GM12878 (cell line): ENCODE results near the gene TANC1. TPM values are rescaled to one million over a fixed set of nuclear protein-coding genes. Genes with fewer than 3 reads are reported as not detected.

Experiments
- ATAC-seq: fragments of 200-7000 bp; cut with Tn5 transposase; 3 replicates; pipeline ENCODE4 v1.9.1; 2020; ENCODE audit warnings: mild to moderate bottlenecking, moderate library complexity
- BruUV-seq: library from RNA; stranded (reverse); fragments of 400-500 nt; replicated peaks from 2 replicates; lab custom pipeline; 2021; lab: Mats Ljungman, UMichigan
- CTCF ChIA-PET: fragments of 300-600 bp; sonication (Branson Sonifier 250); formaldehyde crosslinking; extraction: SDS; loops from one replicate; lab custom pipeline; 2021; ENCODE audit warnings: inconsistent platforms; lab: Yijun Ruan, JAX
- POLR2A ChIA-PET: fragments of 350-600 bp; formaldehyde crosslinking; extraction: SDS; loops from one replicate; lab custom pipeline; 2021; ENCODE audit warnings: inconsistent platforms; lab: Charles Lee
- RAD21 ChIA-PET: fragments of 300-600 bp; sonication (Branson Sonifier 250); formaldehyde crosslinking; loops from one replicate; lab custom pipeline; 2023; ENCODE audit warnings: antibody characterized with exemption; ENCODE audit not compliant: unreplicated experiment; lab: Charles Lee
- SMC1A ChIA-PET: fragments of 300-600 bp; sonication (Branson Sonifier 250); formaldehyde crosslinking; loops from one replicate; lab custom pipeline; 2023; ENCODE audit not compliant: unreplicated experiment, uncharacterized antibody; lab: Charles Lee
- DNase-seq: peaks from one replicate; pipeline ENCODE4 v3.0.0-alpha.2; 2011; ENCODE audit warnings: low read depth, low spot score
- FAIRE-seq: peaks from 3 replicates; lab custom pipeline; 2011; peaks lifted over from hg19 to GRCh38; lab: Jason Lieb, UNC
- H2AFZ ChIP-seq: 2 replicates; pipeline ENCODE4 v1.6.0; 2011; ENCODE audit warnings: low read depth, low read length, control low read depth; ENCODE audit not compliant: control insufficient read depth
- H3K27ac ChIP-seq: 2 replicates; pipeline ENCODE4 v1.5.1; 2011; ENCODE audit warnings: control low read depth; ENCODE audit not compliant: control insufficient read depth, insufficient read depth
- H3K27me3 ChIP-seq, 2 experiments: replicated peaks in 1 of 2; 2 replicates each; pipeline versions ENCODE4 v1.6.0 to v1.6.1; 2011; ENCODE audit warnings: low read length in 1 of 2; ENCODE audit not compliant: control insufficient read depth in 2 of 2, insufficient read depth in 2 of 2
- H3K36me3 ChIP-seq, 2 experiments: 2 replicates each; pipeline ENCODE4 v1.5.1; 2011; ENCODE audit warnings: low read length in 1 of 2; ENCODE audit not compliant: control insufficient read depth in 2 of 2, insufficient read depth in 2 of 2
- H3K4me1 ChIP-seq: 2 replicates; pipeline ENCODE4 v1.6.1; 2011; ENCODE audit warnings: mild to moderate bottlenecking, low read length, moderate library complexity, mixed read lengths; ENCODE audit not compliant: control insufficient read depth, insufficient read depth
- H3K4me2 ChIP-seq: 2 replicates; pipeline ENCODE4 v1.6.0; 2011; ENCODE audit warnings: control low read depth; ENCODE audit not compliant: control insufficient read depth, insufficient read depth
- H3K4me3 ChIP-seq: fragments of 200-600 bp; sonication (generic); 2 replicates; pipeline ENCODE4 v1.5.1; 2016
- H3K79me2 ChIP-seq: 2 replicates; pipeline ENCODE4 v1.6.0; 2011; ENCODE audit warnings: low read length; ENCODE audit not compliant: control insufficient read depth, insufficient read depth
- H3K9ac ChIP-seq: 2 replicates; pipeline ENCODE4 v1.8.0; 2011; ENCODE audit warnings: low read length, control low read depth, mixed read lengths; ENCODE audit not compliant: control insufficient read depth, insufficient read depth
- H3K9me3 ChIP-seq: replicated peaks from 3 replicates; pipeline ENCODE4 v1.5.1; 2011; ENCODE audit warnings: mild to moderate bottlenecking, low read length; ENCODE audit not compliant: control insufficient read depth, insufficient read depth
- H4K20me1 ChIP-seq: 2 replicates; pipeline ENCODE4 v1.6.0; 2011; ENCODE audit not compliant: control insufficient read depth, insufficient read depth
- BMI1 ChIP-seq: fragments of 450-650 bp; IDR thresholded peaks from 2 replicates; pipeline ENCODE4 v1.6.1; 2016; ENCODE audit warnings: mild to moderate bottlenecking, moderate library complexity, borderline replicate concordance
- IKZF2 ChIP-seq, 2 experiments: fragments of 450-650 bp; IDR thresholded peaks; 2 replicates each; pipeline ENCODE4 v1.6.1; 2017; ENCODE audit warnings: mild to moderate bottlenecking in 2 of 2, moderate library complexity in 2 of 2
- KDM1A ChIP-seq: fragments of 200-600 bp; sonication (generic); IDR thresholded peaks from 2 replicates; pipeline ENCODE4 v1.6.1; 2016; ENCODE audit warnings: borderline replicate concordance
- RUNX3 ChIP-seq: IDR thresholded peaks from 2 replicates; pipeline ENCODE4 v1.6.1; 2012; ENCODE audit warnings: low read length, inconsistent platforms
- SPI1 ChIP-seq: IDR thresholded peaks from 2 replicates; pipeline ENCODE4 v1.6.1; 2011; ENCODE audit warnings: low read depth, mild to moderate bottlenecking, low read length, moderate library complexity, borderline replicate concordance; ENCODE audit not compliant: insufficient read depth
- TCF3 ChIP-seq: IDR thresholded peaks from 2 replicates; pipeline ENCODE4 v1.6.1; 2012; ENCODE audit warnings: low read depth, mild to moderate bottlenecking, low read length, borderline replicate concordance; ENCODE audit not compliant: insufficient read depth
- ZNF207 ChIP-seq: fragments of 450-650 bp; IDR thresholded peaks from 2 replicates; pipeline ENCODE4 v1.6.1; 2014; ENCODE audit warnings: antibody characterized with exemption, mild to moderate bottlenecking, borderline replicate concordance
- ZNF384 ChIP-seq: IDR thresholded peaks from 2 replicates; pipeline ENCODE4 v1.6.1; 2012; ENCODE audit warnings: low read depth, mild to moderate bottlenecking, low read length, improper control_type of control experiment, borderline replicate concordance
- WGBS: methylation state at CpG from one replicate; pipeline ENCODE4 v1.1.6; 2016; ENCODE audit warnings: low lambda C conversion rate; ENCODE audit not compliant: insufficient replicate concordance, insufficient coverage; ENCODE audit errors: missing lambda C conversion rate; 5-methylcytosine and 5-hydroxymethylcytosine counted together
- in situ Hi-C: fragments of 300-500 bp; cut with MboI; formaldehyde crosslinking; loops from 9 replicates; pipeline ENCODE4 v1.14.3; 2018; ENCODE audit warnings: mixed read lengths
- intact Hi-C: fragments of 100-400 bp; cut with micrococcal nuclease; formaldehyde crosslinking; loops from one replicate; pipeline ENCODE4 v1.14.2; 2022; ENCODE audit not compliant: unreplicated experiment
- polyA plus RNA-seq, 11 experiments: library from polyadenylated mRNA; depleted of rRNA in 4 of 11; unstranded in 6 of 11; stranded (reverse) in 5 of 11; fragments of >200 nt; fragmentation: Nextera tagmentation in 4 of 11; fragmentation: Illumina TruSeq in 1 of 11; extraction: Ambion mirVana in 4 of 11; extraction: Trizol in 1 of 11; gene quantifications; 1 replicate in 1 of 11; 2 replicates in 10 of 11; pipeline versions ENCODE4 v1.2.1 to v1.2.3, GENCODE V29; 2011 to 2016; ENCODE audit warnings: inconsistent platforms in 2 of 11, missing spikeins in 2 of 11, low read depth in 1 of 11
- total RNA-seq, 4 experiments: library from RNA; depleted of rRNA in 3 of 4; stranded (reverse); fragments of >200 nt in 3 of 4; fragmentation: Illumina TruSeq in 1 of 4; extraction: Trizol in 1 of 4; gene quantifications; 2 replicates each; pipeline versions ENCODE4 v1.2.1 to v1.2.3, GENCODE V29; 2013 to 2021
- TF ChIP-seq, protein P1 (sequence below): IDR thresholded peaks from 2 replicates; pipeline ENCODE4 v1.6.1; 2012; ENCODE audit warnings: low read length, inconsistent platforms
- TF ChIP-seq, protein P2 (sequence below): IDR thresholded peaks from 2 replicates; pipeline ENCODE4 v1.6.1; 2011; ENCODE audit warnings: borderline replicate concordance, low read depth, mild to moderate bottlenecking, moderate library complexity, mixed read lengths, low read length; ENCODE audit not compliant: insufficient read depth; ENCODE audit errors: extremely low read length
- TF ChIP-seq, protein P3 (sequence below): fragments of 450-650 bp; conservative IDR thresholded peaks from 2 replicates; pipeline ENCODE4 v1.6.1; 2017; ENCODE audit warnings: mild to moderate bottlenecking, moderate library complexity
- TF ChIP-seq, protein P4 (sequence below): fragments of 450-650 bp; IDR thresholded peaks from 2 replicates; pipeline ENCODE4 v1.6.1; 2017; ENCODE audit warnings: borderline replicate concordance
- TF ChIP-seq, protein P5 (sequence below): fragments of 450-650 bp; IDR thresholded peaks from 2 replicates; pipeline ENCODE4 v1.6.1; 2016; ENCODE audit warnings: mild to moderate bottlenecking

Gene TANC1
- total and polyA plus RNA-seq, 10 of the 15 experiments (the other 5 are each of a cell fraction or from before 2014, with no cell fraction given) = 0.05 to 5.0 (median 0.34) TPM

DNA sequence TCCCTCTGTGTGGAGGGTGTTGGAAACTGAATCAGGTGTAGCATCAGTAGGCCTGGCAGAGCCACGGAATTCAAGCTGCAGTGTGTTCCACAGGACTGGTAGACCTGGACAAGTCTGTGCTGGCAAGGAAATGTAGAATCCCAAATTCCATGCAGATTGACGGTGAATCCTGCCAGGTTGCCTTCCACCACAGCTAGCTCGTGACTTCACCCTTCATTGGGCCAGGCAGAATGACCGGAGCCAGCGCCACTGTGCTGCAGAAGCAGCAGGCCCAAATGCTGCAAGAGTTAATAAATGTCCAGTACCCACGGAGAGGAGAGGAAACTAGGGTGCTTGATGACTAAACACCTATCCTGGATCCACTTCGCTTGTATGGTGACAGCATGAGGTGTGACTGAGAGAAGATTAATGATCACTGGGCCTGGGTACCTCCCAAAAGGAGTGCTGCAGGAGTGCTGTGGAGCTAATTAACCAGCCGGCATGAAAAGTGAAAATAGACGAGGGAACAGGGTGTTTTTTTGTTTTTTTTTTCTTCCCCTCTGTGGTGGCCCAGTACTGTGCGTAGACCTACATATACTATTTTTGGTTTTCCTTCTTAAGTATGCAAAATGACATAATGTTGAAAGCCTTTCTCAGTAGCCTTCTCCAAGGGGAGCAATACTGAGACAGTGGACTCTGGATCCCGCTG, 122.2 kb downstream of the TANC1 start:
- peak overlapping the region; percentile 52; the same call in 1 of the 2 replicates for H3K4me2 ChIP-seq
- POLR2A ChIA-PET = no interaction called here
- SMC1A ChIA-PET = no interaction called here

More for the DNA sequence above, 122.2 kb downstream of the TANC1 start:
- ChIA-PET RAD21 (no interaction called here), CTCF (no interaction called here)
- WGBS = 27% methylated on average over 11 of the region's 11 CpGs
- no peak overlapping the region for H3K27ac ChIP-seq
- peaks cover 16% of the 10 kb centered on the region for H3K4me1 ChIP-seq
- intact Hi-C loops = no loop called here
- no peaks in the 10 kb centered on the region for H3K27me3 ChIP-seq
- H3K36me3 ChIP-seq = no peaks in the 10 kb centered on the region
- H4K20me1 ChIP-seq = no peaks in the 10 kb centered on the region
- no peak overlapping the region for H3K9ac ChIP-seq
- no peaks in the 10 kb centered on the region for H3K79me2 ChIP-seq
- H3K9me3 ChIP-seq = no peaks in the 10 kb centered on the region; the same call in 2 of the 3 replicates
- no peak for TF ChIP-seq TCF3
- TF ChIP-seq ZNF384 = 0 out of 2 replicates have a peak, but pooled peaks have one; percentile 47
- TF ChIP-seq, protein P1, sequence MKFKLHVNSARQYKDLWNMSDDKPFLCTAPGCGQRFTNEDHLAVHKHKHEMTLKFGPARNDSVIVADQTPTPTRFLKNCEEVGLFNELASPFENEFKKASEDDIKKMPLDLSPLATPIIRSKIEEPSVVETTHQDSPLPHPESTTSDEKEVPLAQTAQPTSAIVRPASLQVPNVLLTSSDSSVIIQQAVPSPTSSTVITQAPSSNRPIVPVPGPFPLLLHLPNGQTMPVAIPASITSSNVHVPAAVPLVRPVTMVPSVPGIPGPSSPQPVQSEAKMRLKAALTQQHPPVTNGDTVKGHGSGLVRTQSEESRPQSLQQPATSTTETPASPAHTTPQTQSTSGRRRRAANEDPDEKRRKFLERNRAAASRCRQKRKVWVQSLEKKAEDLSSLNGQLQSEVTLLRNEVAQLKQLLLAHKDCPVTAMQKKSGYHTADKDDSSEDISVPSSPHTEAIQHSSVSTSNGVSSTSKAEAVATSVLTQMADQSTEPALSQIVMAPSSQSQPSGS = peak; percentile 64; the same call in 1 of the 2 replicates
- TF ChIP-seq, protein P2, sequence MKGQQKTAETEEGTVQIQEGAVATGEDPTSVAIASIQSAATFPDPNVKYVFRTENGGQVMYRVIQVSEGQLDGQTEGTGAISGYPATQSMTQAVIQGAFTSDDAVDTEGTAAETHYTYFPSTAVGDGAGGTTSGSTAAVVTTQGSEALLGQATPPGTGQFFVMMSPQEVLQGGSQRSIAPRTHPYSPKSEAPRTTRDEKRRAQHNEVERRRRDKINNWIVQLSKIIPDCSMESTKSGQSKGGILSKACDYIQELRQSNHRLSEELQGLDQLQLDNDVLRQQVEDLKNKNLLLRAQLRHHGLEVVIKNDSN = no peak
- TF ChIP-seq, protein P3, sequence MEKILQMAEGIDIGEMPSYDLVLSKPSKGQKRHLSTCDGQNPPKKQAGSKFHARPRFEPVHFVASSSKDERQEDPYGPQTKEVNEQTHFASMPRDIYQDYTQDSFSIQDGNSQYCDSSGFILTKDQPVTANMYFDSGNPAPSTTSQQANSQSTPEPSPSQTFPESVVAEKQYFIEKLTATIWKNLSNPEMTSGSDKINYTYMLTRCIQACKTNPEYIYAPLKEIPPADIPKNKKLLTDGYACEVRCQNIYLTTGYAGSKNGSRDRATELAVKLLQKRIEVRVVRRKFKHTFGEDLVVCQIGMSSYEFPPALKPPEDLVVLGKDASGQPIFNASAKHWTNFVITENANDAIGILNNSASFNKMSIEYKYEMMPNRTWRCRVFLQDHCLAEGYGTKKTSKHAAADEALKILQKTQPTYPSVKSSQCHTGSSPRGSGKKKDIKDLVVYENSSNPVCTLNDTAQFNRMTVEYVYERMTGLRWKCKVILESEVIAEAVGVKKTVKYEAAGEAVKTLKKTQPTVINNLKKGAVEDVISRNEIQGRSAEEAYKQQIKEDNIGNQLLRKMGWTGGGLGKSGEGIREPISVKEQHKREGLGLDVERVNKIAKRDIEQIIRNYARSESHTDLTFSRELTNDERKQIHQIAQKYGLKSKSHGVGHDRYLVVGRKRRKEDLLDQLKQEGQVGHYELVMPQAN = no peak
- TF ChIP-seq, protein P4, sequence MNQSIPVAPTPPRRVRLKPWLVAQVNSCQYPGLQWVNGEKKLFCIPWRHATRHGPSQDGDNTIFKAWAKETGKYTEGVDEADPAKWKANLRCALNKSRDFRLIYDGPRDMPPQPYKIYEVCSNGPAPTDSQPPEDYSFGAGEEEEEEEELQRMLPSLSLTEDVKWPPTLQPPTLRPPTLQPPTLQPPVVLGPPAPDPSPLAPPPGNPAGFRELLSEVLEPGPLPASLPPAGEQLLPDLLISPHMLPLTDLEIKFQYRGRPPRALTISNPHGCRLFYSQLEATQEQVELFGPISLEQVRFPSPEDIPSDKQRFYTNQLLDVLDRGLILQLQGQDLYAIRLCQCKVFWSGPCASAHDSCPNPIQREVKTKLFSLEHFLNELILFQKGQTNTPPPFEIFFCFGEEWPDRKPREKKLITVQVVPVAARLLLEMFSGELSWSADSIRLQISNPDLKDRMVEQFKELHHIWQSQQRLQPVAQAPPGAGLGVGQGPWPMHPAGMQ = no peak
- no peak for TF ChIP-seq BMI1
- no peak for TF ChIP-seq SPI1
- TF ChIP-seq, protein P5, sequence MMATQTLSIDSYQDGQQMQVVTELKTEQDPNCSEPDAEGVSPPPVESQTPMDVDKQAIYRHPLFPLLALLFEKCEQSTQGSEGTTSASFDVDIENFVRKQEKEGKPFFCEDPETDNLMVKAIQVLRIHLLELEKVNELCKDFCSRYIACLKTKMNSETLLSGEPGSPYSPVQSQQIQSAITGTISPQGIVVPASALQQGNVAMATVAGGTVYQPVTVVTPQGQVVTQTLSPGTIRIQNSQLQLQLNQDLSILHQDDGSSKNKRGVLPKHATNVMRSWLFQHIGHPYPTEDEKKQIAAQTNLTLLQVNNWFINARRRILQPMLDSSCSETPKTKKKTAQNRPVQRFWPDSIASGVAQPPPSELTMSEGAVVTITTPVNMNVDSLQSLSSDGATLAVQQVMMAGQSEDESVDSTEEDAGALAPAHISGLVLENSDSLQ = 0 out of 2 replicates have a peak, but pooled peaks have one; percentile 27
- no peak for TF ChIP-seq ZNF207
- no peak for TF ChIP-seq IKZF2 (IDR thresholded peaks at IDR 0.05)
- peak; percentile 47 for TF ChIP-seq RUNX3
- TF ChIP-seq KDM1A = no peak
- H3K4me3 ChIP-seq = no peak overlapping the region
- H2AFZ ChIP-seq = peak overlapping the region; percentile 20; the same call in 1 of the 2 replicates
- no TSS peak for BruUV-seq
- DNase-seq (peak; percentile 25), FAIRE-seq (no peak), ATAC-seq (peak; percentile 76)
- in situ Hi-C loops = no loop called here
